Measurements from ENCODE around the gene MDH2.
"Not testable (repeated sequence)": the region's sequence is repeated elsewhere in the genome, so short reads cannot be mapped to it uniquely, and the experiment has no call there.

The MDH2 gene

DNA sequence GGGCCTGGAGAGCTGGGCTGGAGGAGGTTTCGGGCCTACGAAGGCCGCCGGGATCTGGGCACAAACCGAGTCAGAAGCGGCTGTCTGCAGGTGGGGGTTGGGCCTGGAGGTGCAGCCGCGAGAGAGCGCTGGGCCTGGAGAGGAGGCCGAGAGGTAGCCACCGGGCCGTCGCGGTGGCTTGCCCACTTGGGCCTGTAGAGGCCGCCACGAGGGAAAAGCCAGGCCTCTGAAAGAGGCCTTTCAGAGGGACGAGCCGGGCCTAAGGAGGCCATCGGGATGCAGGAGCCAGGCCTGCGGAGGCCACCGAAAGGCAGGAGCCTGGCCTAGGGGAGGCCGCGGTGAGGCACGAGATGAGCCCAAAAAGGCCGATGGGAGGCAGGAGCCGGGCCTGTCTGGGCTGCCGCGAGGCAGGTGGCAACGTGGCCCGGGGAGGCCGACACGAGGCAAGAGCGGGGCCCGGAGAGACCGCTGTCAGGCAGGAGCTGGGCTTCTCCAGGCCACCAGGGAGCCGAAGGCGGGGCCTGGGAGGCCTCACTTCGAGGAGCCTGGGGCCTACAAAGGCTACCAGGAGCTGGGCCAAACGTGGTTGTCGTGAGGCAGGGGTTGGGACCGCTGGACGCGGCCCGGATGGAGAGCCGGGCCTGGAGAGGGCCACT is 25.6 kb downstream of the MDH2 start:
- DNase-seq = no peak

GRCh38 chr7:76074306-76074971 is 26.5 kb downstream of the MDH2 start:
- no peak for DNase-seq

DNA sequence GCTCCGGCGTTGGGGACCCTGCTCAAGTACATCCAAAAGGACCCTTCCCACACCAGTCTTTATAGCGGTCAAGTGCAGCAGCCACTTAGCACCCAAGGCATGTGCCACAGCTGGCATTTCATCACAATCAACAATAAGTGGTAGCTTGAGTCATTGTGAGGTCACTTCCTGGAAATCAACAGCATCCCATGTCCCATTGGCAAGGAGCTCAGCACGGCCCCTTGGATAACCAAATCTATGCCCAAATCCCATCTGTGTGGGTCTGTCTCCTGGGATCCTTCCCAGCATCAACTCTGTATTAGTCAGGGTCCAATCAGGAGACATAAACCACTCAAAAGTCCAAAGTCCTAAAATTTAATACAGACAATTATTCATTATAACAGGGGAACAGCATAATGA is 27.1 kb downstream of the MDH2 start:
- DNase-seq = no peak

- DNase-seq = no peak
Observed at GRCh38 chr7:76076995-76077394, 29.1 kb downstream of the MDH2 start.

- DNase-seq = no peak
Observed at GRCh38 chr7:76077435-76077834, 29.5 kb downstream of the MDH2 start.

- no peak for DNase-seq
Observed at GRCh38 chr7:76080204-76080603, 32.3 kb downstream of the MDH2 start.

GRCh38 chr7:76084115-76084514 is 36.2 kb downstream of the MDH2 start:
- DNase-seq = not testable (repeated sequence)

DNA sequence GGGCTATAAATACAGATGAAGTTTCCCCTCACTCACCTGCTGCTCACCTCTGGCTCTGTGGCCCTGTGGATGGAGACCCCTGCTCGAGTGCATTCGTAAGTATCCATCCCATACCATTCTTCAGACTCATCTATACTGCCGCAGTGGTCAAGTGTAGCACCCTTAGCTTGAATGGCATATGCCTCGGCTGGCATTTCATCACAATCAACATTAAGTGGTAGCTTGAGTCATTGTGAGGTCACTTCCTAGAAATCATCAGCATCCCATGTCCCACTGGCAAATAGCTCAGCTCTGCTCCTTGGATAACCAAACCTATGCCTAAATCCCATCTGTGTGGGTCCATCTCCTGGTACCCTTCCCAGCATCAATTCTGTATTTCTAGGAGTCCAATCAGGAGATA is 38.2 kb downstream of the MDH2 start:
- no peak for DNase-seq

GRCh38 chr7:76087362-76087791 is 39.5 kb downstream of the MDH2 start:
- not testable (repeated sequence) for DNase-seq

DNA sequence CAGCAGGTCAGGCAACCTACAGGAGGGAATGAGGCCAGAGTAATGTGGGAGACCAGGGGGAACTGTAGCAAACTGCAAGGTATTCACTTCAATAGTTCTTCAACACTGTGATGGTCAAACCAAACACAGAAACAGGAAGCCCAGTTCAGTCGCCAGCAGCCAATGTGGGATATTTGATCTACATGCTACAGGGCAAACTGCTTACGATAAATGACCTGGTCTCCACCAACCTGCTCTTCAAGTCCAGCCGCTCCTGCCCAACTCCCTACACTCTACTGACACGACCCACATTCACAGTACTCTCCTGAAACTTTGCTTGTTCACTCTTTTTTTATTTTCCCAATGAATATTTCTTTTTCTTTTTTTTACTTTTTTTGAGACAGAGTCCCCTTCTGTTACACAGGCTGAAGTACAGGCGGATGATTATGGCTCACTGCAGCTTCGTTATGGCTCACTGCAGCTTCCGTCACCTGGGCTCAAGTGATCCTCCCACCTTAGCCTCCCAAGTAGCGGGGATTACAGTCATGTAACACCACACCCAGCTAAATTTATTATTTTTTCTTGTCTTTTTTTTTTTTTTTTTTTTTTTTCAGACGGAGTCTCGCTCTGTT is 42.1 kb downstream of the MDH2 start:
- DNase-seq = no peak

- no peak for DNase-seq
Observed at GRCh38 chr7:76091506-76091905, 43.6 kb downstream of the MDH2 start.

GRCh38 chr7:76093531-76093930 is 45.6 kb downstream of the MDH2 start:
- DNase-seq = not testable (repeated sequence)

GRCh38 chr7:76094326-76094725 is 46.4 kb downstream of the MDH2 start:
- DNase-seq = not testable (repeated sequence)

- DNase-seq = no peak
Observed at GRCh38 chr7:76095908-76096307, 48.0 kb downstream of the MDH2 start.

DNA sequence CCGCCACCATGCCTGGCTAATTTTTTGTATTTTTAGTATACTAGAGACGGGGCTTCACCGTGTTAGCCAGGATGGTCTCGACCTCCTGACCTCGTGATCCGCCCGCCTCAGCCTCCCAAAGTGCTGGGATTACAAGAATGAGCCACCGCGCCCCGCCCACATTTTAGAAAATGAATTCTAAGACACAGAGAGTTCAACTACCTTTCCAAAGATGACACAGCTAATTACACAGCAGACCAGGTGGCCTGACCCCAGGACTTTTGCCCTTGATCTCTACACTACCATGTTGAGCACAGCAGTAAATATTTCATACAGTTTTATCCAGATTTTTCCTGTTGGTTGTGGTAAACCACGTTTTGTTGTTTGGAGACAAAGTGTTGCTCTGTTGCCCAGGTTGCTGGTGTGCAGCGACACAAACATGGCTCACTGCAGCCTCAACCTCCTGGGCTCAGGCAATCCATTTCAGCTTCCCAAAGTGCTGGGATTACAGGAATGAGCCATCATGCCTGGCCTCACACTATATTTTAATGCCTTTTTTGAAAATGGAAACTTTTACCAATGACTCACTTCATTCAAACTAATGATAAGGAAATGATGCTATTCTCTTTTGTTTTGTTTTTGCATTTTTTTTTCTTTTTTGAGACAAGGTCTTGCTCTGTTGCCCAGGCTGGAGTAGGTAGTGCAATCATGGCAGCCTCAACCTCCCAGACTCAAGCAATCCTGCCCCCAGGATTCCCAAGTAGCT is 54.0 kb downstream of the MDH2 start:
- DNase-seq = not testable (repeated sequence)

GRCh38 chr7:76103788-76104187 is 55.9 kb downstream of the MDH2 start:
- not testable (repeated sequence) for DNase-seq

DNA sequence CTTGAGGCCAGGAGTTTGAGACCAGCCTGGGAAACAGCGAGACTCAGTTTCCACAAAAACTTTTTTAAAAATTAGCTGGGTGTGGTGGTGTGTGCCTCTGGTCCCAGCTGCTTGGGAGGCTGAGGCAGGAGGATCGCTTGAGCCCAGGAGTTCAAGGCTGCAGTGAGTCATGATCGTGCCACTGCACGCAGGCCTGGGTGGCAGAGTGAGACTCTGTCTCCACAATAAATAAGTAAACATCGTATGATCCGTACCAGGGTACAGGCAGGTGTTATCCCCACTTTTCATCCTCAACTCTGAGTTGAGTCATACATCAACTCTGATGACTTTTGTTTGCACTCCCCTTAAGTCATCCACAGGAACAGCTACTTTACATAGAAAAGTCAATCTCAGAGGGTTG is 58.2 kb downstream of the MDH2 start:
- not testable (repeated sequence) for DNase-seq

DNA sequence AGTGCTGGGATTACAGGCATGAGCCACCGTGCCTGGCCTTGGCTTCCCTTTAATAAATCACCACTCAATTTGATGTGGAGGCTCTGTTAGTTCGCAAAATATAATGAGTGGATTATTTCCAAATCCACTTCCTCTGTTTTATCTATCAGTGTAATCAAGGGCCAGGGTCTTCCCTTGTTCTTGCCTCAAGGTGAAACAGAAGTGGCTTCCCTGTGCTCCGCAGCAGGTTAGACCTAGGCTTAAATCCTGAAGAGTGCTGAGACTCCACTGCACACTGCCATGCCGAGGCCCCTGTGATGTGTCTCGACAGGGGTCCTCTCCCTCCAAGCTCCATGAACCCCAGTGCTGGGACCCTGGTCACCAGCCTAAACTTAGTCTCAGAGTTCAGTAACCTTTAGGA is 59.0 kb downstream of the MDH2 start:
- DNase-seq = no peak

- DNase-seq = peak; percentile 28
Observed at GRCh38 chr7:76108540-76109233, 60.8 kb downstream of the MDH2 start.

DNA sequence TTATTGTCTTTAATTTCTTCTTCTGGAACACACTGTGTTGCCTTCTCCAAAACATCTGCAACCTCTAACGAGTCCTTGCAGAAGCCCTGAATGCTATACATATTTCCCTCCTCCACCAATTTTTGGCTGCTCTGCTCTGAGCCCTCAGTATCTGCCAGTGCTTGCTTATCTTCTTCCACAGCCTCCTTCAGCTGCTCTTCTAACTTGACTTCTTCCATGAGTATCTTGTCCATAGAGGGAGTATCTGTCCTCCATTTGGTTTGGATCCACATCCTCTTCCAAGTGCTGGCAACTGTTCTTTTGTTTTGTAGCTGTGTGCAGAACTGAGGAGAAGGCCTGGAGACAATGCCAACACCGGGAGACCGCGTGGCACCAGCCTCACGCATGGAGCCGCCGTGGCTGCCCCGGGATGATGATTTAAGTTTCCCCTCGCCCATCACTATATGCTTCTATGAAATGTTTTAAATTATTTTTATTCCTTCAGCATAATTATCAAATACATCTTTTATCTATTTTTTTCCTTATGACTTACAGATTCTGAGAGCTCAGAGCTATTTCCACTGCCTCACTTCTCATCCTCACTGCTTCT is 65.2 kb downstream of the MDH2 start:
- not testable (repeated sequence) for DNase-seq

GRCh38 chr7:76114742-76115141 is 66.8 kb downstream of the MDH2 start:
- not testable (repeated sequence) for DNase-seq
